ENCODE data around the gene MSI2.

Gene MSI2

GRCh38 chr17:57550016-57550415, 293.7 kb downstream of the MSI2 start:
- DNase-seq, result no peak

GRCh38 chr17:57550668-57551315, 294.5 kb downstream of the MSI2 start:
- DNase-seq, result no peak

- DNase-seq, result peak; percentile 90
These were observed 295.2 kb downstream of the MSI2 start for GRCh38 chr17:57551321-57552079.

- peak; percentile 51 for DNase-seq
These were observed 295.8 kb downstream of the MSI2 start for GRCh38 chr17:57552114-57552624.

GRCh38 chr17:57553526-57553925, 297.2 kb downstream of the MSI2 start:
- no peak for DNase-seq

- peak; percentile 45 for DNase-seq
These were observed 297.9 kb downstream of the MSI2 start for GRCh38 chr17:57553991-57554825.

- no peak for DNase-seq
These were observed 298.7 kb downstream of the MSI2 start for GRCh38 chr17:57554826-57555635.

GRCh38 chr17:57555636-57556175, 299.4 kb downstream of the MSI2 start:
- no peak for DNase-seq

GRCh38 chr17:57556320-57556719, 300.0 kb downstream of the MSI2 start:
- no peak for DNase-seq

- DNase-seq, result no peak
These were observed 300.7 kb downstream of the MSI2 start for GRCh38 chr17:57556977-57557376.

- no peak for DNase-seq
These were observed 301.1 kb downstream of the MSI2 start for GRCh38 chr17:57557416-57557815.

GRCh38 chr17:57557834-57558681, 301.7 kb downstream of the MSI2 start:
- DNase-seq, result no peak

GRCh38 chr17:57559226-57559625, 302.9 kb downstream of the MSI2 start:
- DNase-seq, result no peak

GRCh38 chr17:57559634-57560318, 303.5 kb downstream of the MSI2 start:
- no peak for DNase-seq

- no peak for DNase-seq
These were observed 304.0 kb downstream of the MSI2 start for GRCh38 chr17:57560319-57560705.

- no peak for DNase-seq
These were observed 304.9 kb downstream of the MSI2 start for GRCh38 chr17:57561072-57561861.

- DNase-seq, result no peak
These were observed 305.9 kb downstream of the MSI2 start for GRCh38 chr17:57562184-57562698.

GRCh38 chr17:57563958-57564357, 307.6 kb downstream of the MSI2 start:
- no peak for DNase-seq

GRCh38 chr17:57565176-57565575, 308.9 kb downstream of the MSI2 start:
- no peak for DNase-seq

GRCh38 chr17:57566721-57567120, 310.4 kb downstream of the MSI2 start:
- DNase-seq, result no peak

Data from CD4-positive, alpha-beta T cell treated with Interleukin-15 for 1 hour (primary cell).